ENCODE measurements around the gene PLXNA2.

Gene PLXNA2, protein sequence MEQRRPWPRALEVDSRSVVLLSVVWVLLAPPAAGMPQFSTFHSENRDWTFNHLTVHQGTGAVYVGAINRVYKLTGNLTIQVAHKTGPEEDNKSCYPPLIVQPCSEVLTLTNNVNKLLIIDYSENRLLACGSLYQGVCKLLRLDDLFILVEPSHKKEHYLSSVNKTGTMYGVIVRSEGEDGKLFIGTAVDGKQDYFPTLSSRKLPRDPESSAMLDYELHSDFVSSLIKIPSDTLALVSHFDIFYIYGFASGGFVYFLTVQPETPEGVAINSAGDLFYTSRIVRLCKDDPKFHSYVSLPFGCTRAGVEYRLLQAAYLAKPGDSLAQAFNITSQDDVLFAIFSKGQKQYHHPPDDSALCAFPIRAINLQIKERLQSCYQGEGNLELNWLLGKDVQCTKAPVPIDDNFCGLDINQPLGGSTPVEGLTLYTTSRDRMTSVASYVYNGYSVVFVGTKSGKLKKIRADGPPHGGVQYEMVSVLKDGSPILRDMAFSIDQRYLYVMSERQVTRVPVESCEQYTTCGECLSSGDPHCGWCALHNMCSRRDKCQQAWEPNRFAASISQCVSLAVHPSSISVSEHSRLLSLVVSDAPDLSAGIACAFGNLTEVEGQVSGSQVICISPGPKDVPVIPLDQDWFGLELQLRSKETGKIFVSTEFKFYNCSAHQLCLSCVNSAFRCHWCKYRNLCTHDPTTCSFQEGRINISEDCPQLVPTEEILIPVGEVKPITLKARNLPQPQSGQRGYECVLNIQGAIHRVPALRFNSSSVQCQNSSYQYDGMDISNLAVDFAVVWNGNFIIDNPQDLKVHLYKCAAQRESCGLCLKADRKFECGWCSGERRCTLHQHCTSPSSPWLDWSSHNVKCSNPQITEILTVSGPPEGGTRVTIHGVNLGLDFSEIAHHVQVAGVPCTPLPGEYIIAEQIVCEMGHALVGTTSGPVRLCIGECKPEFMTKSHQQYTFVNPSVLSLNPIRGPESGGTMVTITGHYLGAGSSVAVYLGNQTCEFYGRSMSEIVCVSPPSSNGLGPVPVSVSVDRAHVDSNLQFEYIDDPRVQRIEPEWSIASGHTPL (N-terminal part only)

GRCh38 chr1:208243967-208244916 is at the start of gene PLXNA2:
Gene PLXNA2 (minus strand): TSS chr1:208244384. CDS start chr1:208217922, 26,462 bp downstream.
- DNase-seq = peak; percentile 41 to 52

- no peak for DNase-seq
These were observed 48.7 kb upstream of the PLXNA2 start for GRCh38 chr1:208292908-208293307.

GRCh38 chr1:208291923-208292711 is 47.9 kb upstream of the PLXNA2 start:
- DNase-seq = no peak

GRCh38 chr1:208291129-208291528 is 46.9 kb upstream of the PLXNA2 start:
- DNase-seq = no peak

- no peak for DNase-seq
These were observed 45.5 kb upstream of the PLXNA2 start for GRCh38 chr1:208289716-208290115.

DNA sequence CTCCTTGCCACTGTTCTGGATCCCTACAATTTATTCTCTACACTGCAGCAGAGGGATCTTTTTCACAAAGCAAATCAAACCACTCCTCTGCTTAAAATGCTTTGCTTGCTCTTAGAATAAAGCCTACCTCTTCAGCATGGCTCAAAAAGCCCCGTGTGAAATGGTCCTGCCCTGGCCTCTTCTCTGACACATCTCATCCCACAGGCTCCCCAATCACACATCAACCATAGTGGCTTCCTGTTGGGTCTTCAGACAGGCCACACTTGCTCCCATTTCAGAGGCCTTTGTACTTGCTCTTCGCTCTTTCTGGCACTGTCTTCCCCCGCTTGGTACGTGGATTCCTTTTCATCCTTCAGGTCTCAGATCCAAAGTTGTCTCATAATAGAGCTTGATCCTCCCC is 44.3 kb upstream of the PLXNA2 start:
- no peak for DNase-seq

DNA sequence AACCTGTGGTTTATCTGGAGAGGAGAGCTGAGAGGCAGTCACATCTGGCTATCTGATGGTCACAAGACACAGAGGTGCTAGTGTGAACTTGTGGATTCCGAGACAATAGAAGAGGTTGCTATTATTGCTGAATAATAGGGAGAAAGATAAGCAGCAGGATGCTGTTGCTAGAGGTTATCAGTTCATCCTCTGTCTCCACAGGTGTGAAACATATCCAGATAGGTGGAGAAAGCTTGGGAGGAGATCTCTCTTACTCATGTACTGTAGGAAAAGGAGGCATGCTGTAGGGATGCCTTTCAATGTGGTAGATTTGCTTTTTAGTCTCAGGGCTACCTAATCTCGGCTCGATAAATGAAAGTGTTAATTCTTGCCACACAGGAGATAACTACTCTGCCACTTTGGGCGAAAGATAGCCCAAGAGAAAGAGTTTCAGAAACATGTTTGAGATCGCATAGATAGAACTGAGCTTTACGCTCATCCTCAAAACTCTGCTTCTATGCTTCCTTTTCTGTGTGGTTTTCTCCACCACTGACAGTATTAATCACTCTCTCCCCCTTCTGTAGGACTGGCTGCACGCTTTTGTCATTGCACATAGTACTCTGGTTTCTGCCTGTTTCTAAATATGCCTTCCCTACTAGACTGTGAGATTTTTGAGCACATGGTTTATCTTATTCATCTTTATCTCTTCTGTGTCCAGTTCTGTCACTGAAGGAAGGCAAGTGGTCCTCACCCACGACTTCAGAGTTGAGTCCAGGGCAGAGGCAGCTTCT is 36.7 kb upstream of the PLXNA2 start:
- DNase-seq = no peak

DNA sequence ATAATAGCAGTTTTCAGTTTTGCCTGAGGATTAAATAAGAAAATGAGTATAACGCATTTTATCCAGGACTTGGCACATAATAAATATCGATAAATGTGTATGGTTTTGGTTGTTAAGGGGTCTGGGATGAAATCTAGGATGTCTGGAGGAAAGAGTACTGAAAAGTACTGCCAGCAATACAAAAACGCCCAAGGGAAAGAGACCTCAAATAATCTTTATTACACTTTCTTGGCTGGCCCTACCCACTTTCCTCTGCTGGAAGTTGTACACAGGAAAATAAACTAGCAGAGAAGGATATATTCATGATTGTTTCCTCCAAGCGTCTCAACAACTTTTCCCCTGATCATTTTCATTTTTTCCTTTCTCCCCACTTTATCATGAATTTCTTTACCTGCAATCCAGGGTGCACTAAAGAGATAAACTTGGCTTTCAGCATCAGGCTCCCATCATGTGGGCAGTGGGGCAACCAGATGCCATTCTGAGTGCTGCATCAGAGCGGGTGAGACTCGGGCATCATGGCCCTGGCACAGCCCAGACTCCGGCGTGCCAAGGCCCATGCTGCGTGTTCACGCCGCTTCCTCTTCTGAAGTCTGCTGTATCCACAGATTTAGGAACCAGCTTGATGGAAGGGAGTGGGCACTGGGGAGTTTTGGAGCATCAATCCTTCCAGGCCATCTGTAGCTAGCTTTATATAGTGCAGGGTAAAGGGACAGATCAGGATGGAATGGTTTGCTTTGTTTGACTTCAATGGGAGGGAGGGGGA is 35.8 kb upstream of the PLXNA2 start:
- no peak for DNase-seq

GRCh38 chr1:208278638-208279037 is 34.5 kb upstream of the PLXNA2 start:
- DNase-seq = no peak

DNA sequence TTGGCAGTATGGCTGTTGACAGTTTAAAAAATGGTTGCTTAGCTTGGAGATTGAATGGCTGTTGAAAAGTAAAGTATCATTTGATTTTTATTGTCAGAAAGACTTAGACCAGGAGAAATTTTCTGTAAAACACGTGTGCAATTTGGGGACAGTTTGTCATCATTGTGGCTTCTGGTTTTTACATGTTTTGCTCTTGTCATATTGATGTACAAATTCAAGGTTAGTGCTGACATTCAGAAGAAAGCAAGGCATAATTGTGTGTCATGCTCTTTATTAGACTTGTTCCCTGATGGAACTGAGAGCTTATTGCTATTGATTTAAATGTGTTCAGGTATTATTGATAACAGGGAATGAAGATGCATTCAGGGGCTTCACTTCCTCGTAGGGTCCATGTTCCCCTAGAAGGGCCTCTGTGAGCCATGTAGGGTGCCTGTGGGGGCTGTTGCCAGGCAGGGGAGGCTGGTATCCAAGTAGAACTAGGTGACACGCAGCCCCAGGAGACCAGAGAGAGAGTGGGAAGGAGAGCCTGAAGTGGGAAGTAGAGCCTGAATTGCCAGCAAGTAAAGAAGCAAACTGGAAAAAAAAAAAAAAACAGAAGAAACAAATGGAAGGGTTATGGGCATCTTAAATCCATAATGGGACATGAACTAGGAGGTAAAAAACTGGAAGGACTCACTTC is 32.7 kb upstream of the PLXNA2 start:
- DNase-seq = no peak

GRCh38 chr1:208275083-208275482 is 30.9 kb upstream of the PLXNA2 start:
- no peak for DNase-seq

DNA sequence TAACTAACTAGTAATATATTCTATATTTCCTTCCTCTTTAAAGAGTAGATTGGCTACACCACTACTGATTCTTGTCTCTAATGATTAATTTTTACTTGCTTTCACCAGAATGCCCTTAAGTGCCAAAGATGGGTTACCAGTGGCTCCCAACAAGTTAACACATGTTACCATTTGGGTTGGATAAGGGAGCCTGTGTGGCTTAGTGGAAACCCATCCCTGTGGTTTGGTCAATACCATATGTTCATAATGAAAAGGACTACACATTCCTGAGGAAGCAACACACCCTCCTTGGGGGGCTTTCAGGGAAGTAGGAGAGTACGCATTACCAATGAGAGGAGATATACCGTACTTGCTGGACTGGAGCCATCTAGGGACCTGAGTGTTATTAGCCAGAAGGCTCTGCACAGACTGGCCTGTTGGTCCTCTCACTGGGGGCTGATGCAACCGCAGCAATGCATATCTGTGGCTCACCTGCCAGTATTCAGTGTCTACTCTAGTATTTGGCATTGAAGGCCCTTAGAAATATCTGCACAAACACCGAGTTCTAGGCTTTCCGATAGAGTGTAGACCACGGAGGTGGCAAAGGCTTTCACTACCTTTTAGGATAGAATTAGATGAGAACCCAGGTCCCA is 29.3 kb upstream of the PLXNA2 start:
- DNase-seq = no peak

GRCh38 chr1:208272713-208273112 is 28.5 kb upstream of the PLXNA2 start:
- DNase-seq = no peak

- no peak for DNase-seq
These were observed 28.1 kb upstream of the PLXNA2 start for GRCh38 chr1:208272311-208272710.

DNA sequence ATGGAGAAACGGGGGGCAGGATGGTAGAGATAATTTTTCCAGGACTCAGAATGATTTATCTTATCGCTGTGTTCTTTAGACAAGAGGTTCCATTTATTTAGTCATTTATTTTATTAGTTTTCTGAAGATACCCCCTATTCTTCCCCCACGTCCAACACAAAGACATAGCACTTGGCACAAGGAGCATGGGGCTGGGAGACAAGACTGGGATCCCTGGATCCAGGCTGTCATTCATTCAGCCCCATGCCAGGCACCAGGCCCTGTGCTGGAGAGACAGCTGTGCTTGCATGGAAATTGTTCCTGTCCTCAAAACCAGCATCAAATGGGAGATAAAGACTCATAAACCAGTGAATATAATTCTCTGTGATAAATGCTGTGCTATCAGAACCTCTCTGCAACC is 27.1 kb upstream of the PLXNA2 start:
- no peak for DNase-seq

DNA sequence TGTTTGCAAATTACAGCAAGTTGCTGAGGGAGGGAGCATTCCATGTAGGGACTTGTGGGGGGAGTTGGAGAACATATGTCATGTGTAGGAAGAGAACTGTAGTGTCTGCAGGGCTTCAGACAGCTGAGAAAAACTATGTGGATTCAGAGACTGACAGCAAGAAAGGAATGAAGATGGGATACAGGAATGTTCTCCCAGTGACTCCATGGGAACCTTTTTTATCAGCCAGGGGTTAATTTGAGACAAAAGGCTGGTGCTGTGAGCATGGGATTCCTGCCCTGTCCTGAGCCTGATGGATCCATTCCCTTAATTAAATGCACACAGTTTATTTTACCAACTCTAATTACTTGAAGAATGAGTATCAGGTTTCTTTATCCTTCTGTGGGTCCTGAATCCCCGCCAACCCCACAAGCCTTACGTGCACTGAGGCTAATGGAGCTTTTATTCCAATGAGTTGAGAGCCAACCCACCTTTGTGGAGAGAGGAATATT is 26.5 kb upstream of the PLXNA2 start:
- DNase-seq = no peak

DNA sequence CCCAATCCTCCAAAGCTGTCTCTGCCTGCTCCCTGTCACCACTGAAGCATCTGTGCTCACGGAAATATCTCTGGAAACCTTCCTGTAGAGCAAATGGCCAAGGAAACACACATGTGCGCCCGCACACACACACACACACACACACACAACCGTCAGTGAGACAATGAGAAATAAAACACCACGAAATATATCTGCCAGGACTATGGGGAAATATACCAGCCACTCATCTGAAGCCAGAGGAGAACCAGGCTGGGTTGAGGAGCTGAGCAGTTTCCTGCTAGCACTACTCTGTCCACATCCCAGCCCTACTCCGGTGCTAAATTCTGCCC is 25.1 kb upstream of the PLXNA2 start:
- DNase-seq = no peak

- DNase-seq = no peak
These were observed 24.6 kb upstream of the PLXNA2 start for GRCh38 chr1:208268541-208269337.
